Eye (tissue), 1 donor: ENCODE results near the gene GRIK4.

Source experiments
- DNase-seq: peaks from one replicate; pipeline ENCODE4 v3.0.0-alpha.2; 2015

The GRIK4 gene

GRCh38 chr11:120642196-120642894 lies 130.8 kb downstream of the GRIK4 start:
- no peak for DNase-seq

GRCh38 chr11:120643284-120643683 lies 131.7 kb downstream of the GRIK4 start:
- no peak for DNase-seq

GRCh38 chr11:120645639-120646038 lies 134.1 kb downstream of the GRIK4 start:
- peak; percentile 87 for DNase-seq

- DNase-seq: no peak
Observed at GRCh38 chr11:120646206-120646605, 134.7 kb downstream of the GRIK4 start.

- no peak for DNase-seq
Observed at GRCh38 chr11:120647681-120648080, 136.1 kb downstream of the GRIK4 start.

- no peak for DNase-seq
Observed at GRCh38 chr11:120648771-120649170, 137.2 kb downstream of the GRIK4 start.

GRCh38 chr11:120649316-120649715 lies 137.8 kb downstream of the GRIK4 start:
- DNase-seq: no peak

- no peak for DNase-seq
Observed at GRCh38 chr11:120651396-120651795, 139.8 kb downstream of the GRIK4 start.

- DNase-seq: no peak
Observed at GRCh38 chr11:120651836-120652235, 140.3 kb downstream of the GRIK4 start.

GRCh38 chr11:120652705-120653335 lies 141.3 kb downstream of the GRIK4 start:
- DNase-seq: no peak

GRCh38 chr11:120655589-120655988 lies 144.0 kb downstream of the GRIK4 start:
- no peak for DNase-seq

GRCh38 chr11:120657306-120658070 lies 145.9 kb downstream of the GRIK4 start:
- DNase-seq: no peak

- DNase-seq: no peak
Observed at GRCh38 chr11:120658071-120658423, 146.5 kb downstream of the GRIK4 start.

- DNase-seq: no peak
Observed at GRCh38 chr11:120659076-120659475, 147.5 kb downstream of the GRIK4 start.

- no peak for DNase-seq
Observed at GRCh38 chr11:120660024-120660565, 148.5 kb downstream of the GRIK4 start.

GRCh38 chr11:120662071-120662676 lies 150.6 kb downstream of the GRIK4 start:
- DNase-seq: peak; percentile 67

- DNase-seq: no peak
Observed at GRCh38 chr11:120663142-120663541, 151.6 kb downstream of the GRIK4 start.

GRCh38 chr11:120666121-120666639 lies 154.6 kb downstream of the GRIK4 start:
- no peak for DNase-seq

GRCh38 chr11:120667281-120667680 lies 155.7 kb downstream of the GRIK4 start:
- peak; percentile 32 for DNase-seq

- no peak for DNase-seq
Observed at GRCh38 chr11:120667934-120668333, 156.4 kb downstream of the GRIK4 start.

GRCh38 chr11:120668537-120668936 lies 157.0 kb downstream of the GRIK4 start:
- DNase-seq: no peak

GRCh38 chr11:120674542-120674941 lies 163.0 kb downstream of the GRIK4 start:
- no peak for DNase-seq

- no peak for DNase-seq
Observed at GRCh38 chr11:120675171-120675570, 163.6 kb downstream of the GRIK4 start.
